ENCODE data around the gene LTA4H.

LTA4H gene

GRCh38 chr12:96057986-96058553 lies 22.7 kb upstream of the LTA4H start:
- DNase-seq (ENCODE audit: low spot score) = no peak

DNA sequence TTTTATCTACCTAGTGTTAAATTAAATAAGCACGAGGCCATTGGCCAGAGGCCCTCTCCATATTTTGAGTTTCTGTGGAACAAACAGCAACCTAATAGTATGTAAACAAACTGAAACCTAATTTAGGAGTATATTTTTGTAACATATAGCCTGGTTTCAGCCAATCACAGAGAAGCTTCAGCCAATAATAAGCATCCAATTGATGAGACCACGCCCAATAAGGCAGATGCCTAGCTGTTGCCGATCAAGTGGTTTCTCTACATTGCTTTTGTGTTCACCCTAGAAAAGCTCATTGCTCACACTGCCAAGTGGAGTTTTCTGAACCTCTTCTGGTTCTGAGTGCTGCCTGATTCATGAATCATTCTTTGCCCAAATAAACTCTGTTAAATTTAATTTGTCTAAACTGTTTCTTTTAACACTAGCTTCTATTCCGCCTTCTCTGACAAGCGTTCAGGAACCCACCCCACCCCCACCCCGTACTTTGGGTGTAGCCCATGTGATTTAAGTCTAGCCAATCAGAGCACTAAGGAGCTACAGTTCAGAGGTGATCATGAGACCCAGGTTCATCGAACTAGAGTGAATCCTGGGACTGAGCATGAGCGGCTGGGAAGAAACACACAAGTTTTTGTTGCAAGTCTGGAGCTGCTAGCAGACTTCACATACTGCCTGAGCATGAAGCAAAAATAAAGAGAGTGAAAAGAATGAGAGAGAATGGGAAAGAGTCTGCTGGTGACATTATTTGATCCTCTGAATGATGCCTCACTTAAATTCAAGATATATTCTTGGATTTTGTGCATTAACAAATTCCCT lies 21.5 kb upstream of the LTA4H start:
- DNase-seq (ENCODE audit: low spot score) = no peak

DNA sequence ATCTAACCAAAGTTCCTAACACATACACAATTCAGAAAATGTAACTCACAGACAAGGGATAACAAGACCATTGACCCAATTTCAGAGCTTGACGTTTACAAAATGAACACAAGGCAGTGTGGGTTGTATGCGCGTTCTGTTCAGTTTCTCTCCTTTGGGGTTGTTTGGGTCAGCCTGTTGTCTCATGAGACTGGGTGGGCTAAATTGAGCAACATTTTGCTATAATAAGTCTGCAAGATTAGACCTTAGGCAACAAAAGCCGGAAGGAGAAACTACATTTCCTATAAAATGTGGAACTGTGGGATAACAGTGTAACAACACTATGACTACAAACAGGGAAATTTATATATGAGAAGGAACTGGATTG lies 18.8 kb upstream of the LTA4H start:
- no peak for DNase-seq (ENCODE audit: low spot score)

DNA sequence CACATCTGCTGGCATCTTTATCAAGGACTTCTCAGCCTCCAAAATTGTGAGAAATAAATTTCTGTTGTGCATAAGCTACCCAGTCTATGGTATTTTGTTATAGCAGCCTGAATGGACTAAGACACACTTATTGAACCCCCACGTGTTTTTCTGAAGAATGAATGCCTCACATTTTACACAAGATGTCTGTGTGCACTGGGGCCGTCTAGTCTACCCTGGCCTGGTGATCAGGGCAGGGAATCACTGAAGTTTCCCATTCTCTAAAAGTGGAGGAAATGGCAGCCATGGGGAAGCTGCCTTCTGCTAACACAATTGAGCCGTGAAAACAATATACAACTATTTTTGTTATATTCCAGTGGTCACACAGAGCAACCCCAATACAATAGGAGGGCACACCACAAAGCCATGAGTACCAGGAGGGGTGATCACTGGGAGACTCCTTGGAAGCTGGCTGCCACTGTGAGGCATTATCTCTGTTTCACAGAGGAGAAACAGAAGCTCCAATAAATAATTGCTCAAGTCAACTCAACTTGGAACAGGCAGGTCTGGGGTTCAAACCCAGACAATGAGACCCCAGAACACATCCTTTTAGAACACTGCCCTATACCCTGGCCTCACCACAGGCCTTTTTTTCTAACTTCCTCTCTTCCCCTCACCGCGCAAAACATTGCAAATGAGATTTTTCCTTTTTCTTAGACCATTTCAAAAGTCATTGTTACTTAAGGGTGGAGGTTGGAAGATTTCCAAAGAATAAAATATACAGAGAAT lies 18.3 kb upstream of the LTA4H start:
- DNase-seq (ENCODE audit: low spot score) = no peak

DNA sequence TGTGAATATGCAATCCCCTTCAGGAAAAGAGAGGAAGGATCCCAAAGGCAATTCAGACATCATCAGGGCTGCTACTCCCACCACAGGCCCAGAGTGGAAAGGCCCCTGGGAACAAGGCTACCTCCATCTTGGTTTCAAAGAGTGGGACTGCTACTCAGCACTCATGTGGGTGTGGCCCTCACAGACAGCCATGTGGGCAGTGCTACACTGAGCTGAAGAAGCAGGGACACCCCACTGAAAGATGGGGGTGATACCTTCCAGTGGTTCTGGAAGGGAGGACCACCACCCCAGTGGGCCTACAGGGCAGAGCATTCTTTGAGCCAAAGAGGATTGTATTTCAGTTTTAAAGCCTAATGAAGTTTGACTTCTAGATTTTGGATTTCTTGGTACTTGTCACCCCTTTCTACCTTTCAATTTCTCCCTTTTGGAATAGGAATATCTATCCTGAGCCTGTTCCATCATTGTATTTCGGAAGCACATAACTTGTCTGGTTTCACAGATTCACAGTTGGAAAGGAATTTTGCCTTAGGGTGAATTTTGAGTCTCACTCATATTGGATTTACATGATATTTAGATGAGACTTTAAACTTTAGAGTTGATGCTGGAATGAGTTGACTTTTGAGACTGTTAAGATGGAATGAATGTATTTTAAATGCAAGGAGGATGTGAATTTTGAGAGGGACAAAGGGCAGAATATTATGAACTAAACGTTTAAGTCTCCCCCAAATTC lies 16.5 kb upstream of the LTA4H start:
- DNase-seq (ENCODE audit: low spot score) = no peak

- DNase-seq (ENCODE audit: low spot score) = no peak
Measured at GRCh38 chr12:96050139-96050538, 14.8 kb upstream of the LTA4H start.

GRCh38 chr12:96049101-96049500 lies 13.7 kb upstream of the LTA4H start:
- no peak for DNase-seq (ENCODE audit: low spot score)

GRCh38 chr12:96048393-96048969 lies 13.1 kb upstream of the LTA4H start:
- no peak for DNase-seq (ENCODE audit: low spot score)

DNA sequence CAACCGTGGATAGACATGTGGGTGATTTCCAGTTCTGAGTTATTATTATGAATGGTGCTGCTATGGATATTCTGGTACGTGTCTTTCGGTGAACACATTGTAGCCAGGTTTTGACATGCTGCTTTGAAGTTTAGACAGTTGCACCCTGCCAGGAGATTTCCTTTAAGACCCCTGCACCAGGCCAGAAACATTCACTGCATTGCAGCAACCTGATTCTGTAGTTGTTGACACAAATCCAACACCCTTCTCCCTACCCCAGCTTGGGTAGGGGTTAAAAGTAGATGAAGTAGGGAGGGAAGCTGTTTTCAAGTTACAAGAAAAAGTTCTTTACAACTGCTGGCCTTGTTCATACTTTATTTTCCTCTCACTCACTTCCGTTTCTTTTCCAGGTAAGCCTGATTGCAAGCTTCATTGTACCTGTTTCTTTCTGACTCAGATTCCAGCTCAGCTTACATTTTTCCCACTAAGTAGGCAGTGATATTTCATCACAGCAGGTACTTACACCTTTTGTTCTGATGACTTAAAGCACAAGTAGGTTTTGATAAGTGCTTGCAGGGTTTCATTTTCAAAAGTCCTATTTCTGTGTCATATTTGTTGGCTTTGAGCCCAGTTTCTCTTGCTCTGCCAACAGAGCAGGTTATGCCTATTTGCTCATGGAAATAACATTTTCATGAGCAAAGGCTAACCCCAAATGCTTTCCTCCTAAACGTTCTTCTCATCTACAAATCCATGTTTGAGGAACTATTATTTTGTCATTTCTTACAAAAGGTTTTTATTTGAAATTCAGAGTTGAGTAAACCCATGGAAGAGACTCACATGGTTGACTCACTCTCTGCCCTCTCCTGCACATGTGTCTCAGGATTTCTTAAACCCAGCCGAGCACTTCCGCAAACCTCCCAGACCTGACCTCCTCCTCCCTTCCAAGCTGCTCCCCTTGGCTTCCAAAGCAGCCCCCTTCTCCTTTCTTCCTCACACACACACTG lies 12.1 kb upstream of the LTA4H start:
- DNase-seq (ENCODE audit: low spot score) = no peak

DNA sequence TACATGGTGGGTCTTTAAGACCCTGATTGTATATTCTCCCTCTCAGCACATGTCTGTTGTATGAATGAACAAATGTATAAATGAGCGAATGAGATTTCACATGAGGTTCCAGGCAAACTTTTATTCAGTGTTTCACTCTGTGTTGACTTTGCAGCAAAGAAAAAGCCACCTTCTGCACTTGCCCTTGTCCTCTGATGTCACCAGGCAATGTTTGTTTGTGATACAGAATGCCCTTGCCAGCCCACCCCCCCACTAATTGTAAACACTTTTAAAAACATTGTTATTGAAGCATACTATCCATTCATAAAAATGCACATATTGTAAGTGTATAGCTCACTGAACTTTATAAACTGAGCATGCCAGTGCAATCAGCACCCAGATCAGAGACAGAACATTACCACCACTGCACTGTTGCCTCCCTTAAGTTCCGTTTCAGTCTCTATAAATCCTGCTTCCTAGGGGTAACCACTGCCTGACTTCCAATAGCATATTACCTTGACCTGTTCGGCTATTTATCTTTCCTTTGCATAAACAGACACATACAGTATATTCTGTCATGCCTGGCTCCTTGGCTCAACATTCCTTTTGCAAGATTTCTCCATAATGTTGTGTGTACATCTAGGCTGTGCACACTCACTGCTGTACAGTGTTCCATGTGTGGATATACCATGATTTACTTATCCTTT lies 11.3 kb upstream of the LTA4H start:
- no peak for DNase-seq (ENCODE audit: low spot score)

- no peak for DNase-seq (ENCODE audit: low spot score)
Measured at GRCh38 chr12:96045566-96045965, 10.2 kb upstream of the LTA4H start.

DNA sequence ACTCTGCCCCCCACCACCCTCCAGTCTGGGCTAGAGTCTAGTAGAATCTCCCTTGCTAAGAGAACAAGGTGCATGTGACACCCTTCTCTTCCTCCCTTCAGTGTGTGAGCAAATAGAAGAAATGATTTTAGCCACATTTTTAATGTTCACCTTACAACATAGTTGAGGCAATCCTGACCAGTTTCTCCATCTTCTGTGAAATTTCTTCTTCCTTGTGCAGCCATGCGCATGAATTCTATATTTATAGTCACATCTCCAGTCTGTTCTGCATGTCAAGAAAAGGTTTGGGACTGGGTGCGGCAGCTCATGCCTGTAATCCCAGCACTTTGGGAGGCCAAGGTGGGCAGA lies 9.5 kb upstream of the LTA4H start:
- no peak for DNase-seq (ENCODE audit: low spot score)

DNA sequence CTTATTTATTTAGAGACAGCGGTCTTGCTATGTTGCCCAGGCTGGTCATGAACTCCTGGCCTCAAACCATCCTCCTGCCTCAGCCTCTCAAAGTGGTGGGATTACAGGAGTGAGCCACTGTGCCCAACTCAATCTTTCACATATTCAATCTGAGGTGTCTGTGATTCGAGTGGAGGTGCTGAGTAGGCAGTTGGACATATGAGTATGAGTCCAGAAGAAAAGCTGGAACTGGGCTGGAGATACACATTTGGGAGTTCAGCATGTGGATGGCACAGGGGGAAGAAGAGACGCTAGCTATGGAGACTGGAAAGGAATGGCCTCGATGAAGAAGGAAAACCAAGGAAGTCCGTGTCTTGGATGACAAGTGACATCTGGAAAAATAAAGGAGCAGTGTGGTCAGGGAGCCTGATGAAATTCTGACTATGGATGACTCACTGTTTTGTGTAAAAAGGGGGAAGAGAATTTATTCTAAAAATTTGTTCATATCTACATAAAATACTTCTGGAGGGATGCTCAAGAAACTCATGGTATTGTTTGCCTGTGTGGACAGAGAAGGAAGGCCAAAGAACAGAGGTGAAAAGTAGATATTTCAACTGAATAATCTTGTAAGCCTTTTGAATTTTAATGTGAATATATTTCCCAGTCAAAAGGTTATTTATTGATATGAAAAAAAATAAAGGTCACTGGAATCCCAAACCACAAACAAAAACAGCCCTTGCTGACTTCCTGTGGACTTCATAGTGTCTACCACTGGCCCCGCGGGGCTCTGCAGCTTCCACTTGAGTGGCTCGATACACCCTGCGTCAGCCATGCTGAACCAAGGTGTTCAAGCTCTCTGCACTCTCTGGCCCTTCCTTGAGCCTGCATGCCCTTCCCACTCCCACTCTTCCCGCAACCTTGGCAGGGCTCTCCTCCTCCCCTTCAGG lies 8.9 kb upstream of the LTA4H start:
- no peak for DNase-seq (ENCODE audit: low spot score)

DNA sequence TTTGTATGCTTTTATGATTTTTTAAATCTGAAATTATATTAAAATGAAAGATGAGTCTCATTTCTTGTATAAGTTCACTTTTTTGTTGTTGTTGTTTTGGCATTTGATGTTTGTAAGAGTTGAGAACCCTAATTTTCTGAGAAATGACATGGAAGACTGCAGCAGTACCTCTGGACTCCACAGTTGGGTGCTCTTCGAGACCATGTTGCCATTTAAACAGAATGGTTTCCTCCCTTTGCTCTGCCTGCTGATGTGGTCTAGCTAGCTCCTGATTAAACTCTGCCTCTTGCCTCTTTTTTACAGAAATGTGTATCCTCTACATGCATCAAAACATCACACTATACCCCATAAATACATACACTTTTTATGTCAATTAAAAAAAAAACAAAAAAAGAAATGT lies 5.8 kb upstream of the LTA4H start:
- no peak for DNase-seq (ENCODE audit: low spot score)

GRCh38 chr12:96040305-96041133 lies 5.1 kb upstream of the LTA4H start:
- DNase-seq (ENCODE audit: low spot score) = no peak

DNA sequence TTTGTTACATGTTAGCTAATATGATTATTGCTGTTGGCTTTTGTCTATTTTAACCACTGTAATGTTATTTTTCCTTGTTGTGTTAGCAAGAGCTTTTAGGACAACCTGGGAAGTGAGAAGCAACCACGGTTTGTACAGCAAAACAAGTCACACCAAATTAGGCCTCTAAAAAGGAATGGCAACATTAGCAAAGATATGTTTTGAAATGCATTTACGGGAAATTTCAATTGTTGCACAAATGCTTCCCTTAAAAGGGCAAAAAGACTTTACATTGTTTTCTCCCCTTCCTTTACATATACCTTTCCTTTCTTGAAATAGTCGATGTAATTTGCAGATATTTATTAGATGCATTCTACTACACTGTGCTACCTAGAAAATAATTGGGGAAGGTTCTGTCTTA lies 4.1 kb upstream of the LTA4H start:
- DNase-seq (ENCODE audit: low spot score) = no peak

DNA sequence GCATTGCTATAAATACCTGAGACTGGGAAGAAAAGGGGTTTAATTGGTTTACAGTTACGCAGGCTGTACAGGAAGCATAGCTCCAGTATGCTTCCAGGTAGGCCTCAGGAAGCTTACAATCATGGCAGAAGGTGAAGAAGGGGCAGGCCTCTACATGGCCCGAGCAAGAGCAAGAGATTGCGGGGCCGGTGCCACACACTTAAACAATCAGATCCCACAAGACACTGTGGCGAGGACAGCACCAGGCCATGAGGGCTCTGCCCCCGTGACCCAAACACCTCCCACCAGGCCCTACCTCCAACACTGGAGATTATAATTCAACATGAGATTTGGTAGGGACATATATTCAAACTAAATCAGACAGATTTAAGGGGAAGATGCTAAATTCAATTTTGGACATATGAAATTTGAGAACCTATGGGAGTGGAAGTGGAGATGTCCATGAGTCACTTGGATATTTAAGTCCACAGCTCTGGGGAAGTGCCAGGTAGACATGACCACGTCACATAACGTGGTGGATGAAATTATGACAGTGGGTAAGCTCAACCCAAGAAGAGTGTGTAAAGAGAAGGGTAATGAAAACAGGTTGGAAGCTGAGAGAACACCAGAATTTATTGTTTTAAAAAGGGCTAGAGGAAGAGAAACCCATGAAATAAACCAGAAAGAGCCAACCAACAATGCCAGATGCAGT lies 1.5 kb upstream of the LTA4H start:
- no peak for DNase-seq (ENCODE audit: low spot score)
